22Rv1 (cell line): ENCODE results near the gene TMPRSS6.

ENCODE experiments used
- H3K27ac ChIP-seq: fragments of 450-650 bp; 2 replicates; pipeline ENCODE4 v1.5.1; 2017
- ZFX ChIP-seq: fragments of 450-650 bp; IDR thresholded peaks from 2 replicates; pipeline ENCODE4 v1.6.1; 2017; ENCODE audit warnings: antibody characterized with exemption, borderline replicate concordance
- TF ChIP-seq, protein P1 (sequence below): fragments of 450-650 bp; IDR thresholded peaks from 2 replicates; pipeline ENCODE4 v1.5.1; 2017; ENCODE audit warnings: mild to moderate bottlenecking

Gene TMPRSS6

DNA sequence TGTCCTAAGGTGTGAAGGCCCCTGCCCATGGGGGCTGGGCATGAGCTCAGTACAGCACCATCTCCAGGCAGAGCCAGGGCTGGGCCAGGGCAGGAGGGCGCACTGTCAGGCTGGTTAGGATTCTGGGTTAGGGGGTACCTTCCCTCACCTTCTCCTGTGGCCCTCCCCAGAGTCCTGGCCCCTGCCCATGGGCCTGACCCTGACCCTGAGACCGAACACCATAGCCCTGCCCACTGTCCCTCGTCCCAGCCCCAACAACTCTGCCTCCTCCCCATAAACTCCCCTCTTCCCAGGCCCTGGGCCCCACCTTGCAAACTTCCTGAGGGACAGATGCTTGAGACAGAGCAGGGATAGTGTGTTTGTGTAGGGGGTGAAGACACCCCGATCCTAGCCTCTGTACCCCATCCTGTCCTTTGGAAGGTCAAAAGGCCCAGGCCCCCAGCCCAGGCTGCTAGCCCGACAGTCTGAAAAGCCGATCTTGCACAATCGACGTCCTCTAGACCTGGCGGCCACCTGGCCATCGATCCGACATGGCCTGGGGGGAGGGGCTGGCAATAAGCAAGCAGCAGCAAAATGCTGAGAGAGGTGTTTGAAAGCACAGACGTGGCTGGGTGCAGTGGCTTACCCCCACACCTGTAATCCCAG is 2.7 kb upstream of the TMPRSS6 start:
- no peak overlapping the region for H3K27ac ChIP-seq
- TF ChIP-seq, protein P1, sequence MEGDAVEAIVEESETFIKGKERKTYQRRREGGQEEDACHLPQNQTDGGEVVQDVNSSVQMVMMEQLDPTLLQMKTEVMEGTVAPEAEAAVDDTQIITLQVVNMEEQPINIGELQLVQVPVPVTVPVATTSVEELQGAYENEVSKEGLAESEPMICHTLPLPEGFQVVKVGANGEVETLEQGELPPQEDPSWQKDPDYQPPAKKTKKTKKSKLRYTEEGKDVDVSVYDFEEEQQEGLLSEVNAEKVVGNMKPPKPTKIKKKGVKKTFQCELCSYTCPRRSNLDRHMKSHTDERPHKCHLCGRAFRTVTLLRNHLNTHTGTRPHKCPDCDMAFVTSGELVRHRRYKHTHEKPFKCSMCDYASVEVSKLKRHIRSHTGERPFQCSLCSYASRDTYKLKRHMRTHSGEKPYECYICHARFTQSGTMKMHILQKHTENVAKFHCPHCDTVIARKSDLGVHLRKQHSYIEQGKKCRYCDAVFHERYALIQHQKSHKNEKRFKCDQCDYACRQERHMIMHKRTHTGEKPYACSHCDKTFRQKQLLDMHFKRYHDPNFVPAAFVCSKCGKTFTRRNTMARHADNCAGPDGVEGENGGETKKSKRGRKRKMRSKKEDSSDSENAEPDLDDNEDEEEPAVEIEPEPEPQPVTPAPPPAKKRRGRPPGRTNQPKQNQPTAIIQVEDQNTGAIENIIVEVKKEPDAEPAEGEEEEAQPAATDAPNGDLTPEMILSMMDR = no peak
- no peak for TF ChIP-seq ZFX

GRCh38 chr22:37111156-37111717 is 1.7 kb upstream of the TMPRSS6 start:
- H3K27ac ChIP-seq = no peak overlapping the region
- TF ChIP-seq, protein P1 = no peak
- TF ChIP-seq ZFX = no peak

GRCh38 chr22:37107816-37108621 is 1.5 kb downstream of the TMPRSS6 start:
- TF ChIP-seq, protein P1 = no peak
- TF ChIP-seq ZFX = no peak
- H3K27ac ChIP-seq = no peak overlapping the region

GRCh38 chr22:37105990-37106389 is 3.5 kb downstream of the TMPRSS6 start:
- TF ChIP-seq, protein P1 = no peak
- no peak overlapping the region for H3K27ac ChIP-seq

- TF ChIP-seq, protein P1 = no peak
- TF ChIP-seq ZFX = no peak
- H3K27ac ChIP-seq = no peak overlapping the region
These were observed 4.4 kb downstream of the TMPRSS6 start for GRCh38 chr22:37105154-37105553.

DNA sequence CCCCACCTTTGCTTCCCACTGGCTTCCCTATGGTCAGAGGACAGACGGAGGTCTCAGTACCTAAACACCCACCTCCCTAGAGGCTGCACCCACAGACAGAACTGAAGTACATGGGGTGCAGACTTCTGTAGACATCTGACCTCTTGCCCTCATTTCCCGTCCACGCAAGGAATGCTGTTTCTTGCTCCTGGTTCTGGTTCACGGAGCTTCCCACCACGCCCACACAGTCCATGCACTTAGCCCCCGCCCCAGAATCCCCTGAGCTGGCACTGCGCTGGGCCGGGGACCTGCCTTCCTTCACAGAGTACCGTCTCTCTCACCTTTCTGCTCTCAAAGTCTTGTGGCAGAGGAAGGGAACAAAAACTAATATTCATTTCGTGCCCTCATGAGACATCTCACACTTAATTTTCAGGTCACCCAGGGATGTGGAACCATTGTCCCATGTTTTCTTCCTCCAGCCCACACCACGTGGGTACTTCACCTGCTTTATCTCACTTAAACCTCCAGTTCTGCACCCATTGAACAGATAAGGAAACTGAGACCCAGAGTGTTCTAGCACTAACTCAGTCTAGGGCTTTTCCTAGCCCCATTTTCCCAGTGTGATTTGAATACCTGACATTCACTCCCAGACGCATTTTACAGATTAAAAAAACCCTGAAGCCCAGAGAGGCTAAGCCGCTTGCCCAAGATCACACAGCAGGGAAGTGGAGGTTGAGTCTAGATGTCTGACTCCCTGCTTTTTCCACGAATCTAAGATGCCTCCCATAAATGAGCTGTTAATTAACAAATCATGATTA is 5.7 kb downstream of the TMPRSS6 start:
- no peak for TF ChIP-seq ZFX
- TF ChIP-seq, protein P1 = no peak
- H3K27ac ChIP-seq = no peak overlapping the region
